ENCODE results near the gene LBHD2.

DNA sequence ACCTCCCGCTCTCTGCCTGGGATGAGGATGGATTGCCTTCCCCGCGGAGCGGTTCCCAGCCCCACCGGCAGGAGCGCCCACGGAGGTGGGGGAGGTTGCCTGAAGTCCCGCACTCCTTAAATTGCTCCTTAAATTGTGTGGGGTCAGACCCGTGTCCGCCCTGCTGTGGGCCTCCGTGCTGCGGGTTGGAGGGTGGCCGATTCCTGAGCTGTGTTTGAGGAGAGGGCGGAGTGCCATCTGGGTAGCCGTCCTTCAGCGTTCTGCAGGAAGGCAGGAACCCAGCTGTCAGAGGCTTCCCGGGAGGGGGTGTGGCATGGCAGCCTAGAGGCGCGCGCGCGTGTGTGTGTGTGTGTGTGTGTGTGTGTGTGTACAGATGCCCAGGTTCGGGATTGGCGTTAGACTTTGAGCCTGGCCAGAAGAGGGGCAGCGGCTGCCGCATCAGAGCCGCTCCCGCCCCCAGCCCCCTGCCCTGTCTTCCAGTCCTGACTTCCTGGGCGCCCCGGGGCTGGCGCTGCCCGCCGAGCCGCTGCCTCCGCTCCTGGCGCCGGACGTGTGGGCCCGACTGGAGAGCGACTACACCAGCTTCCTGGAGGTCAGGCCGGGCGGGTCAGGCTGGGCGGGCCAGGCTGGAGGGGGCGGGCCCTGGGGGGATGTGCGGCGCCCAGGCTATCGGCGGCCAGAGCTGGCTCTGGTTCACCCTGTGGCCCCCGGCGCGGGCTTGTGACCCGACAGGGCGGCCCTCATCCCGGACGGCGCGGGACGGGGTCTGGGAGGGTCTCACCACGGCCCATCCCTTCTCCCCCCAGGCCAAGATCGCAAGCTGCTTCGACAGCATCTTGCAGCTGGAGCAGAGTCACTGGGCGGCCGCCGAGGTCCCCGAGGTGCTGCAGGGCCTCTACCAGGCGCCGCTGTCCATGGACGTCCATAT is 19.7 kb downstream of the LBHD2 start:
- TF ChIP-seq, protein P1, sequence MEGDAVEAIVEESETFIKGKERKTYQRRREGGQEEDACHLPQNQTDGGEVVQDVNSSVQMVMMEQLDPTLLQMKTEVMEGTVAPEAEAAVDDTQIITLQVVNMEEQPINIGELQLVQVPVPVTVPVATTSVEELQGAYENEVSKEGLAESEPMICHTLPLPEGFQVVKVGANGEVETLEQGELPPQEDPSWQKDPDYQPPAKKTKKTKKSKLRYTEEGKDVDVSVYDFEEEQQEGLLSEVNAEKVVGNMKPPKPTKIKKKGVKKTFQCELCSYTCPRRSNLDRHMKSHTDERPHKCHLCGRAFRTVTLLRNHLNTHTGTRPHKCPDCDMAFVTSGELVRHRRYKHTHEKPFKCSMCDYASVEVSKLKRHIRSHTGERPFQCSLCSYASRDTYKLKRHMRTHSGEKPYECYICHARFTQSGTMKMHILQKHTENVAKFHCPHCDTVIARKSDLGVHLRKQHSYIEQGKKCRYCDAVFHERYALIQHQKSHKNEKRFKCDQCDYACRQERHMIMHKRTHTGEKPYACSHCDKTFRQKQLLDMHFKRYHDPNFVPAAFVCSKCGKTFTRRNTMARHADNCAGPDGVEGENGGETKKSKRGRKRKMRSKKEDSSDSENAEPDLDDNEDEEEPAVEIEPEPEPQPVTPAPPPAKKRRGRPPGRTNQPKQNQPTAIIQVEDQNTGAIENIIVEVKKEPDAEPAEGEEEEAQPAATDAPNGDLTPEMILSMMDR (IDR thresholded peaks at IDR 0.05; ENCODE audit: low read depth, low read length), result no peak
- TF ChIP-seq EZH2phosphoT487 (IDR thresholded peaks at IDR 0.05; ENCODE audit: low read depth), result no peak

Measured in OCI-LY3 (cell line).